Umbilical cord (tissue), 2 donors: ENCODE data around the gene ATP1A1. TPM values are rescaled to one million over a fixed set of nuclear protein-coding genes. Genes with fewer than 3 reads are reported as not detected.

Source experiments
- DNase-seq: peaks from one replicate; pipeline ENCODE4 v3.0.0-alpha.2; 2015; ENCODE audit warnings: low spot score
- total RNA-seq: library from RNA; depleted of rRNA; stranded (reverse); fragments of >200 nt; gene quantifications from one replicate; pipeline ENCODE4 v1.2.3, GENCODE V29; 2014; ENCODE audit warnings: low replicate concordance; ENCODE audit not compliant: insufficient read depth

ATP1A1 gene
- total RNA-seq, 1 donor from 2014 or later, result 43.3 TPM

DNA sequence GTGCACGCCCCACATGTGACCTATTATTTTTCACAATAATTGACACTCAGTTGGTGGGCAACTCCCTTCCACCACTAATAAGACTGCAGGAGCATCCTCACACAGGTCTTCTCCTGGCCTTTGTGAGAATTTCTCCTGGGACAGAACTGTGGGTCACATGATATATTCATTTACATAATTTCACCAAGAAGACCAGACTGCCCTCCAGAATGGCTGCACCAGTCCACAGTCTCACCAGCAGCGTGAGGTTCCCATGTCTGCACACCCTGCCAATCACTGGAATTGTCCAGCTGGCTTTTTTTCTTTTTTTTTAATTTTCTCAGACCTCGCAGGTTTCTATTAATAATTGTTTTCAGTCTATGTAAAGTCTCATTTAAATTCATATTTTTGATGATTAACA is 41.3 kb downstream of the ATP1A1 start:
- DNase-seq, result no peak

GRCh38 chr1:116415200-116415698 is 42.2 kb downstream of the ATP1A1 start:
- no peak for DNase-seq

DNA sequence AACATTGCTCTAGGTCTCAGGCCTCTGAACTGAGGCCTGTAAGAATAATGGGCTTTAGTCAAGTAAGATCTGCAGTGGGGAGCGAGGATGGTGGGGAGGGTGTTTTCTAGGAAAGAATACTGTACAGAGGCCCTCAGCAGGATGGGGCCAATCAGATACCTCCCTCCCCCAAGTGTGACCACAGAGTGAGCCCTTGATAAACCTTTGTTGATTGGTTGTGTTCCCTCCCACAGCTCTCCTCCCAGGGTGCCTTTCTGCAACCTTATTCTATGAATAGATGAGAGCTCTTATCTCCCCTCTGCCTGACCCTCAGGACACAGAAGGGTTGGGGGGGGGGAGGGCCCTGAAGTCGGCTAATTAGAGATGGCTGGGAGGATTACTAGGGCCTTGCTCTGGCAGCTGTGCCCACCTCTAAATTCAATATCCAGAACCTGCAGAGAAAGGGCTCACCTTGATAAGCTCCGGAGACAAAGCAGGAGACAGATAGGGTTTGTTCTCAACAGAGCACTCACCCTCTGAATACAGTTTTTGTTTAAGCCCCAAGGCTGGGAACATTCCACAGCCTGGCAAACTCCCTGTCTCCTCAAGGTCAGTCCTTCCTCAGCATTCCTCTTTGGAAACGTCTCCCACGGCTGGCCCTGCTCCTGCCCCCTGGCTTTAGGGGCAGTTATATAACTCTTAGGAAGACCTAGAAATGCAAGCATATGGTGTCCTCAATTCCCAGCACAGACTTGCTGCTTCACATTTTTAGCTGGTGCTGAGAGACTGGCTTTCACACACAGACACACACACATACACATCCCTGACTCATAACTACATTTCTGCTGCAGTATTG is 42.9 kb downstream of the ATP1A1 start:
- no peak for DNase-seq

DNA sequence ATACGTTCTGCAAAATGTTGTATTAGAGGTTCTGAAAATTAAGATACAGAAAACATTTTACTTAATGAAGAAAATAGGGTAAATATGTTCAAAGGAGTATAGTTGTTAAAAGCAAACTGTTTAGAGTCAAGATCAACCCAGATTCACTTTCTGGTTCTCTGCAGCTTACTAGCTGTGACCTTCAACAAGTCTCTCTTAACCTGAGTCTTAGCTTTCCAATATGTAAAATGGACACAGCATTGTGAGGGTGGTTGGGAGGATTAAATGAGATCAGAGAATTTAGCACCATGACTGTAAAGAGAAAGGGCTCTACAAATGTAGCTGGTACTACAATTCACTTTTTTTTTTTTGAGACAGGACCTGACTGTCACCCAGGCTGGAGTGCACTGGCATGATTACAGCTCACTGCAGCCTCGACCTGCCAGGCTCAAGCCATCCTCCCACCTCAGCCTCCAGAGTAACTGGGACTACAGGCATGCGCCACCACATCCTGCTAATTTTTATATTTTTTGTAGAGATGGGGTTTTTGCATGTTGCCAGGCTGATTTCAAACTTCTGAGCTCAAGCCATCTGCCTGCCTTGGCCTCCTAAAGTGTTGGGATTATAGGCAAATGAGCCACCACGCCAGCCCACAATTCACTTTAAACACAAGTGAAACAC is 43.9 kb downstream of the ATP1A1 start:
- no peak for DNase-seq

GRCh38 chr1:116417678-116418077 is 44.6 kb downstream of the ATP1A1 start:
- no peak for DNase-seq

- peak; percentile 80 for DNase-seq
Observed at GRCh38 chr1:116418091-116418830, 45.2 kb downstream of the ATP1A1 start.

DNA sequence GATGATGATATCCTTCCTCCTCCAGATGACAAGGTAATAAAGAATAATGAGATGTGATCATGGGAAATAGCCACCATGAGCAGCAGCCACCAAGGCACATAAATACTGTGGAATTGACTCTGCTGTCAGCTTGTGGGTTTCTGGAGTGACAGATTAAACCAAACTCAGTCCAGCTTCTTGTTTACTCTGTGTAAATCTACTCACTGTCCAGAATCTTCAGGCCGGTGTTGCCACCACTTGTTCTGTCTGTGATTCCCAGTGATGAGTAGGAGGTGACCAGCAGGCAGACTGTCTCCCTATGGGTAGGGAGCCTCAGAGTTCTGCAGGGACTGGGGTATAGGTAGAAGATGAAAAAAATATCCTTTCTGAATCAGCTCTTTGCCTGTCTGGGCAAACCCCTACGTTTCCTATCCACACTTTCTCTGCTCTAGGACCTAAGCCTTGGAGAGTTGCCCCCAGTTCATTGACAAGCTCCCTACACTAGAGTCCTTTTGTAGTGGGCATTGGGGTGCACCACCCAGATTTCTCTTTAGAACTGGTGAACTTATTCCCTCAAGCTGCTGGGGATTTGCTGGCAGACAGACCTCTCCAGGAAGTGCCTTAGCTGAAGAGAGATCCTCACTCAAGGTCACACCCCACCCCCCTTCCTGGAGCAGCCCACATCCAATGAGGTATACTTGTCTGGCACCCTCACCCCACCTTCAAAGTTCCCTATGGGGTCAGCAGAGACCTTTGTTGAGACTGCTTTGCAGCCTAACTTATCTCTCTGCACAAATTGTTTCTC is 47.6 kb downstream of the ATP1A1 start:
- no peak for DNase-seq

DNA sequence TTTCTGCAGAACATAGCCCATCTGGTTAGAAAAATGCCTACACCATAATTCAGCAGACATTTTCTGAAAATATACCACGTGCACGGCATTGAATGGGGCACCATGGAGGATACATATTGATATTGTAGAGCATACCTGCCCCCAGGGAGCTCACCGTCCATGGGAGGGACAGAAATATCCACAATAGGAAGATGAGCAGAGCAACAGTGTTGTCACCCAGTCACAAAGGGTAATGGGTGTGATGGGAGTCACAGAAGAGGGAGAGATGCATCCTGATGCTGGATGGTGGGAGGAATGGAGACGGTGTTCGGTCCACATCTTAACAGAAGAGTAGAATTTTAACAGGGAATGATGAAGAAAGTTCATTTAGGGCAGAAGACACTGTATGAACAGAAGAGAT is 51.4 kb downstream of the ATP1A1 start:
- no peak for DNase-seq

- DNase-seq, result no peak
Observed at GRCh38 chr1:116424863-116425262, 51.8 kb downstream of the ATP1A1 start.

DNA sequence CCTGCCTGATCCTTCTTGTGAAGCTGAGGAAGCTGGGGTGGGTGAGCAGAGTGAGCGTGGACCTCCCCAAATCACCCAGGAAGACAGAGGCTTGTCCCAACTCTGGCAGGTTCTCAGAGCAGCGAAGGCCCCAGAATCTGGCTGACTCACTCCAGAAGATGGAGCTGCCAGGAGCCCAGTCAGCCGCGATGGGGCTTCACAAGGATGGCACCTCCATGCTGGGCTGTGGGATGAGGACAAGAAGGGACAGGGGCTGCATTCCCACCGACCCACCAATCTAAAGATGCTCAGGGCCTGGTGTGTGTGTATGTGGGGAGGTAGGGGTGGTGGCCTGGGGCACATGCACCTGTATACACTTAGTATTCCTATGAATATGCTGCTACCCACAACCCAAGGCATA is 52.9 kb downstream of the ATP1A1 start:
- no peak for DNase-seq

- DNase-seq, result no peak
Observed at GRCh38 chr1:116426401-116426800, 53.4 kb downstream of the ATP1A1 start.

GRCh38 chr1:116428576-116428975 is 55.5 kb downstream of the ATP1A1 start:
- DNase-seq, result no peak

DNA sequence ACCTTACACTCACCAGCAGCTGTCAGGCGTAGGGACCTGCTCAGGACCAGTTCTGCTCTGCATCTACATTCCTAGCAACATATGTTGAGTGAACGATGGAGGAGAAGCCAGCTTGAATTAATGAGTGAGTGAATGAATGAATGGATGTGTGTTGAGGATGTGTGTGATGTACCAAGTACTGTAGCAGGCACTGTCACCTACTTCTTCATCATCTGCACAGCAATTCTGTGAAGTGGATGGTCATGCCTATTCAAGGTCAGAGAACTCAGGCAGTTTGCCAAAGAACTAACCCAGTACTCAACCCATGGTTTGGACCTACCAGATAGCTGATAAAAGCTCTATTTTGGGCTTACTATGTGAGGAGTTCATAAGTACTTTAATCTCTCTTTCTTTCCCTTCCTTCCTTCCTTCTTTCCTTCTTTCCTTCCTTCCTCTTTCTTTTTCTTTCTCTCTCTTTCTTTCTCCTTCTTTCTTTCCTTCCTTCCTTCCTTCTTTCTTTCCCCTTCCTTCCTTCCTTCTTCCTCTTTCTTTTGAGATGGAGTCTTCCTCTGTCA is 56.9 kb downstream of the ATP1A1 start:
- DNase-seq, result no peak

DNA sequence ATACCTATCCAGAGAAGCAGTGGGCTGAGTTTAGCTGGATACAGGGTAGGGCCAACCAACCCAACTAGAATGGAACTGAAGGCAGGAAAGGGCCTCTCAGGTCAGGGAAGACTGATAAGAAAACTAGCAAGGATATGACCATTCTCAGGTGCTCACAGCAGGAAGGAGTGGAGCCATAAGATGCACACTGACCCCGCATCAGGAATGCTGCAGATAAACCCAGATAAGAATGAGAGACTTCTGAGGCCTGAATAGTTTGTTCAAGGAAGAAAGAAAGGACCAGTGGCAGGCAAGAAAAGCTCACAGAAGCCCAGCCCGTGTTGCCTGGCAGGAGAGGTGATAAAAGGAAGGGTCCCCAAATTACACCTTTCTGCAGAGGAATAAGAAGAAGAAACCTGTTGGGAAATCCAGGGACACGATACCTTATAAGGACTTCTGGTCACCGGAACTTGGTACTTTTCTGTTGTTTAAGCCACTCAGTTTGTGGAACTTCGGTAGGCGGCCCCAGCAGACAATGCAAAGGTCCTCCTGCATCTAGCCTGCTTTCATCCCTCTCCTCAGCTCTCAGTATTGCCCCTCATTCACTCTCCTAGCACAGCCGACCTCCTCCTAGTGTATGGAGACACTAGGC is 58.9 kb downstream of the ATP1A1 start:
- DNase-seq, result no peak

GRCh38 chr1:116432655-116433265 is 59.7 kb downstream of the ATP1A1 start:
- DNase-seq, result no peak

GRCh38 chr1:116433275-116434257 is 60.5 kb downstream of the ATP1A1 start:
- DNase-seq, result no peak

DNA sequence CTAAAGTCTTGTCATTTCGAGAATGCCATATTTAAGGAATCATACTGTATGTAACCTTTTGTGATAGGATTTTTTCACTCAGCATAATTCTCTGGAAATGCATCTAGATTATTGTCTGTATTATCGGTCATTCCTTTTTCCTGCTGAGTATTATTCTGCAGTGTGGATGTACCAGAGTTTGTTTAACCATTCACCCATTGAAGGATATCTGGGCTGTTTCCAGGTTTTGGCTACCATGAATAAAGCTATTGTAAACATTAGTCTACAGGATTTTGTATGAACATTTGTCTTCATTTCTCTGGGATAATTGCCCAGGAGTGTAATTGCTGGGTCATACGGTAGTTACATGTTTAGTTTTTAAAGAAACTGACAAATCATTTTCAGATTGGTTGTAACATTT is 61.8 kb downstream of the ATP1A1 start:
- no peak for DNase-seq

- no peak for DNase-seq
Observed at GRCh38 chr1:116435806-116436610, 63.0 kb downstream of the ATP1A1 start.
